H1 (cell line): ENCODE measurements around the gene BRD2. TPM values are rescaled to one million over a fixed set of nuclear protein-coding genes. Genes with fewer than 3 reads are reported as not detected.

Source experiments
- CTCF ChIA-PET: fragments of 300-600 bp; sonication (Branson Sonifier 250); formaldehyde crosslinking; loops from one replicate; lab custom pipeline; 2021; ENCODE audit not compliant: partially characterized antibody; lab: Charles Lee
- POLR2A ChIA-PET: fragments of 300-600 bp; sonication (Branson Sonifier 250); formaldehyde crosslinking; loops from one replicate; lab custom pipeline; 2021; ENCODE audit warnings: inconsistent platforms; ENCODE audit not compliant: partially characterized antibody; lab: Charles Lee
- DNase-seq, 2 experiments: peaks; one replicate each; pipeline versions ENCODE4 v3.0.0 to v3.0.0-alpha.2; 2010 to 2022; ENCODE audit warnings: low spot score in 2 of 2, low read depth in 1 of 2, mixed read lengths in 1 of 2
- FAIRE-seq: peaks from 2 replicates; lab custom pipeline; 2011; peaks lifted over from hg19 to GRCh38; lab: Jason Lieb, UNC
- H2AFZ ChIP-seq: 2 replicates; pipeline ENCODE4 v1.8.1; 2012; ENCODE audit warnings: low read length, inconsistent platforms
- H2AK5ac ChIP-seq: 2 replicates; pipeline ENCODE4 v1.6.1; 2013; ENCODE audit warnings: low read depth, low read length
- H2BK120ac ChIP-seq: replicated peaks from 2 replicates; pipeline ENCODE3; 2013; ENCODE audit warnings: low read depth, low read length, inconsistent platforms
- H2BK12ac ChIP-seq: 2 replicates; pipeline ENCODE4 v1.6.1; 2013; ENCODE audit warnings: low read depth, low read length
- H2BK15ac ChIP-seq: 2 replicates; pipeline ENCODE4 v1.6.1; 2013; ENCODE audit warnings: low read length
- H2BK20ac ChIP-seq: 2 replicates; pipeline ENCODE4 v1.6.1; 2013; ENCODE audit warnings: low read length
- H2BK5ac ChIP-seq: 2 replicates; pipeline ENCODE4 v1.6.1; 2013; ENCODE audit warnings: low read depth, low read length
- H3K14ac ChIP-seq: 2 replicates; pipeline ENCODE4 v1.6.1; 2013; ENCODE audit warnings: inconsistent platforms; ENCODE audit not compliant: insufficient read length
- H3K18ac ChIP-seq: 2 replicates; pipeline ENCODE4 v1.6.1; 2013; ENCODE audit warnings: low read length; ENCODE audit errors: extremely low read depth
- H3K23ac ChIP-seq: 2 replicates; pipeline ENCODE4 v1.6.1; 2013; ENCODE audit warnings: inconsistent platforms; ENCODE audit not compliant: insufficient read length
- H3K23me2 ChIP-seq: 2 replicates; pipeline ENCODE4 v1.6.1; 2013; ENCODE audit warnings: low read depth, low read length
- H3K27ac ChIP-seq: 2 replicates; pipeline ENCODE4 v1.6.1; 2011; ENCODE audit warnings: low read depth, low read length, inconsistent platforms
- H3K27me3 ChIP-seq, 4 experiments: replicated peaks in 1 of 4; 1 replicate in 1 of 4; 2 replicates in 3 of 4; pipeline versions ENCODE4 v1.6.1 to v1.8.1; 2011 to 2013; ENCODE audit warnings: low read length in 3 of 4, mild to moderate bottlenecking in 3 of 4, inconsistent platforms in 2 of 4, mixed read lengths in 2 of 4, moderate library complexity in 1 of 4; ENCODE audit not compliant: control insufficient read depth in 3 of 4, insufficient read depth in 3 of 4; ENCODE audit errors: extremely low read depth in 1 of 4
- H3K36me3 ChIP-seq, 4 experiments: 2 replicates each; pipeline versions ENCODE4 v1.6.1 to v1.8.1; 2011 to 2013; ENCODE audit warnings: mild to moderate bottlenecking in 4 of 4, low read length in 3 of 4, moderate library complexity in 2 of 4, control low read depth in 1 of 4, inconsistent platforms in 1 of 4; ENCODE audit not compliant: insufficient read depth in 4 of 4, control insufficient read depth in 2 of 4
- H3K4ac ChIP-seq: replicated peaks from 2 replicates; pipeline ENCODE3; 2013; ENCODE audit warnings: low read length, low read depth, mixed read lengths, inconsistent platforms; ENCODE audit not compliant: insufficient read length
- H3K4me1 ChIP-seq, 4 experiments: replicated peaks in 1 of 4; 1 replicate in 1 of 4; 2 replicates in 3 of 4; pipeline versions ENCODE4 v1.6.1 to v1.8.1; 2011 to 2013; ENCODE audit warnings: low read length in 3 of 4, inconsistent platforms in 2 of 4, mixed read lengths in 1 of 4; ENCODE audit not compliant: insufficient read depth in 4 of 4, control insufficient read depth in 3 of 4
- H3K4me2 ChIP-seq, 2 experiments: 2 replicates each; pipeline versions ENCODE4 v1.6.1 to v1.8.1; 2011 to 2013; ENCODE audit warnings: low read depth in 2 of 2, low read length in 2 of 2, control low read depth in 1 of 2, inconsistent platforms in 1 of 2, mild to moderate bottlenecking in 1 of 2; ENCODE audit not compliant: insufficient read depth in 1 of 2
- H3K4me3 ChIP-seq, 4 experiments: fragments of 200-600, 300-600 bp in 1 of 4; sonication (generic), shearing (Covaris generic), sonication (Bioruptor Twin) in 1 of 4; 2 replicates each; pipeline versions ENCODE4 v1.5.1 to v1.8.1; 2011 to 2016; ENCODE audit warnings: low read length in 4 of 4, low read depth in 3 of 4, control low read depth in 2 of 4, inconsistent platforms in 2 of 4, mild to moderate bottlenecking in 2 of 4, mixed read lengths in 1 of 4, moderate library complexity in 1 of 4; ENCODE audit not compliant: insufficient read depth in 2 of 4; ENCODE audit errors: extremely low read depth in 1 of 4
- H3K56ac ChIP-seq: replicated peaks from 2 replicates; pipeline ENCODE3; 2013; ENCODE audit warnings: low read depth, mild to moderate bottlenecking, mixed read lengths, low read length, inconsistent platforms; ENCODE audit not compliant: insufficient read length
- H3K79me1 ChIP-seq: 2 replicates; pipeline ENCODE4 v1.6.1; 2013; ENCODE audit warnings: low read depth, low read length, control low read depth
- H3K79me2 ChIP-seq, 2 experiments: 2 replicates each; pipeline versions ENCODE4 v1.6.1 to v1.8.1; 2012 to 2013; ENCODE audit warnings: low read length in 2 of 2, mild to moderate bottlenecking in 2 of 2, inconsistent platforms in 1 of 2; ENCODE audit not compliant: insufficient read depth in 2 of 2, control insufficient read depth in 1 of 2
- H3K9ac ChIP-seq, 4 experiments: replicated peaks in 1 of 4; 1 replicate in 1 of 4; 2 replicates in 3 of 4; pipeline versions ENCODE4 v1.6.1 to v1.8.1; 2011 to 2013; ENCODE audit warnings: low read depth in 3 of 4, low read length in 3 of 4, control low read depth in 2 of 4, mild to moderate bottlenecking in 2 of 4, moderate library complexity in 2 of 4, inconsistent platforms in 1 of 4; ENCODE audit errors: extremely low read depth in 1 of 4
- H3K9me3 ChIP-seq, 2 experiments: 2 replicates each; pipeline versions ENCODE4 v1.6.1 to v1.8.1; 2012 to 2013; ENCODE audit warnings: mild to moderate bottlenecking in 2 of 2, moderate library complexity in 2 of 2, control low read depth in 1 of 2, inconsistent platforms in 1 of 2, low read depth in 1 of 2, low read length in 1 of 2, mixed read lengths in 1 of 2; ENCODE audit not compliant: insufficient read depth in 2 of 2
- H4K20me1 ChIP-seq, 2 experiments: replicated peaks in 1 of 2; 2 replicates each; pipeline versions ENCODE3 to v1.8.1; 2011 to 2013; ENCODE audit warnings: inconsistent platforms in 2 of 2, low read length in 2 of 2, mild to moderate bottlenecking in 1 of 2; ENCODE audit not compliant: insufficient read depth in 2 of 2, control insufficient read depth in 1 of 2
- H4K5ac ChIP-seq: 2 replicates; pipeline ENCODE4 v1.6.1; 2013; ENCODE audit warnings: low read length, low read depth, mixed read lengths, inconsistent platforms; ENCODE audit not compliant: insufficient read length
- H4K8ac ChIP-seq: 2 replicates; pipeline ENCODE4 v1.8.0; 2013; ENCODE audit warnings: mild to moderate bottlenecking, moderate library complexity, low read length, inconsistent platforms; ENCODE audit not compliant: insufficient read depth; ENCODE audit errors: extremely low read depth
- H4K91ac ChIP-seq: replicated peaks from 2 replicates; pipeline ENCODE3; 2013; ENCODE audit warnings: low read length, mixed read lengths, inconsistent platforms; ENCODE audit not compliant: insufficient read length
- ASH2L ChIP-seq: fragments of 200-600, 300-600 bp; sonication (generic); IDR thresholded peaks from one replicate; pipeline ENCODE4 v1.7.1; 2017; ENCODE audit warnings: low read length
- CEBPB ChIP-seq: IDR thresholded peaks from 2 replicates; pipeline ENCODE4 v1.6.1; 2012; ENCODE audit warnings: low read depth, low read length
- WGBS, 2 experiments: shearing (Covaris generic) in 1 of 2; methylation state at CpG; one replicate each; pipeline versions ENCODE4 v1.1.6 to v1.1.7; 2013 to 2015; ENCODE audit warnings: low lambda C conversion rate in 2 of 2, mixed read lengths in 2 of 2, inconsistent platforms in 1 of 2, low coverage in 1 of 2, missing lambda C conversion rate in 1 of 2; ENCODE audit not compliant: insufficient replicate concordance in 2 of 2, insufficient coverage in 1 of 2, insufficient read length in 1 of 2; ENCODE audit errors: extremely low coverage in 1 of 2, missing lambda C conversion rate in 1 of 2; 5-methylcytosine and 5-hydroxymethylcytosine counted together
- polyA plus RNA-seq, 7 experiments: library from polyadenylated mRNA; depleted of rRNA in 3 of 7; stranded (reverse) in 5 of 7; unstranded in 2 of 7; fragments of >200 nt in 5 of 7; fragments of 200-250 nt in 2 of 7; gene quantifications; 1 replicate in 5 of 7; 2 replicates in 1 of 7; 4 replicates in 1 of 7; pipeline versions ENCODE4 v1.2.1 to v1.2.3, GENCODE V29; 2011 to 2013; ENCODE audit warnings: missing spikeins in 2 of 7, mixed read lengths in 2 of 7
- total RNA-seq: library from RNA; stranded (reverse); fragmentation: NEBNext Ultra II Directional; extraction: Animal tissue kit (Norgen Biotek cat#: 25700); gene quantifications from 2 replicates; pipeline ENCODE4 v1.2.1, GENCODE V29; 2021

The BRD2 gene
- total and polyA plus RNA-seq, 2 of the 8 experiments (the other 6 are each of a cell fraction or from before 2014, with no cell fraction given), result 132 to 185 TPM

GRCh38 chr6:32938494-32938893 lies 29.9 kb upstream of the BRD2 start:
- H4K20me1 ChIP-seq, result no peaks in the 10 kb centered on the region
- no peak overlapping the region for H4K91ac ChIP-seq
- 87% methylated on average over 7 of the region's 7 CpGs; no CpG with 5 or more reads in 1 of the 2 experiments for WGBS, 2 experiments
- no peaks in the 10 kb centered on the region for H3K79me1 ChIP-seq
- no peaks in the 10 kb centered on the region for H3K9me3 ChIP-seq
- H2BK15ac ChIP-seq, result no peak overlapping the region
- CTCF ChIA-PET, result interaction anchor here (0.6 to 9.7 kb wide), 6 partner anchors 9 to 252 kb away, joined by 3 to 160 read pairs (median 12); partner anchors contain the start of gene HLA-DMA
- no peak overlapping the region for H3K9ac ChIP-seq
- H2AK5ac ChIP-seq, result no peak overlapping the region
- no peaks in the 10 kb centered on the region for H3K36me3 ChIP-seq
- H3K27ac ChIP-seq, result no peak overlapping the region
- H2BK20ac ChIP-seq, result no peak overlapping the region
- TF ChIP-seq CEBPB, result peak; percentile 44; the same call in 1 of the 2 replicates
- no peak for TF ChIP-seq ASH2L
- no peaks in the 10 kb centered on the region for H3K27me3 ChIP-seq
- H3K79me2 ChIP-seq, result no peaks in the 10 kb centered on the region
- H4K8ac ChIP-seq, result no peak overlapping the region
- no peak overlapping the region for H3K4ac ChIP-seq
- POLR2A ChIA-PET, result interaction anchor here (4.3 kb wide), 1 partner anchor 31 kb away, joined by 45 read pairs; the partner anchor contains the start of gene BRD2
- no peak for FAIRE-seq
- H3K23me2 ChIP-seq, result no peaks in the 10 kb centered on the region
- no peak overlapping the region for H2AFZ ChIP-seq
- no peak overlapping the region for H3K18ac ChIP-seq
- DNase-seq, result no peak
- H2BK120ac ChIP-seq, result no peak overlapping the region
- no peak overlapping the region for H3K4me2 ChIP-seq
- H3K14ac ChIP-seq, result no peak overlapping the region
- H3K23ac ChIP-seq, result no peak overlapping the region
- H2BK5ac ChIP-seq, result no peak overlapping the region
- H4K5ac ChIP-seq, result no peak overlapping the region
- H3K4me1 ChIP-seq, result peaks cover 0 to 6% (median 1%) of the 10 kb centered on the region in 4 experiments; a peak in 4 of 7 replicates
- H3K4me3 ChIP-seq, result no peak overlapping the region
- no peak overlapping the region for H2BK12ac ChIP-seq
- H3K56ac ChIP-seq, result no peak overlapping the region
